Measurements from ENCODE around the gene EXOSC2.

DNA sequence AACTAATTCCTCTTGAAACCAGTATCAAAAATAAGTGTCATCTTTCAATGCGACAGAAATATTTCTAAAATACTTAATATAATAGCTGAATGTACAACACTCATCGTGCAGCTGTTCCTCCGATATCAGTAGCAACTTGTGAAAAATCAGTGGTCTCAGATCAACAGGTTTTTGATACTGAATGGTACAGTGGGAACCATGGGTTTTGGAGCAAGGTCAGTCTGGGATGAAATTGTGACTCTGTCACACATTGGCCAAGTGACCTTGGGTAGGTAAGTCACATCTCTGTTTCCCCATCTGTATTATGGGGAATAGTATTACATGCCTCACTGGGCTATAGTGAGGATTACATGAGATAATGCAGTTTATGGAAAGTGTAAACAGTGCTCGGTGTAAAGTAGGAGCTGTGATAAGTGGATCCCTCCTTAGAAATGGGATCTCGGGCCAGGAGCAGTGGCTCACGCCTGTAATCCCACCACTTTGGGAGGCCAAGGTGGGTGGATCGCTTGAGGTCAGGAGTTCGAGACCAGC is 17.3 kb downstream of the EXOSC2 start:
- TF ChIP-seq, protein P1, sequence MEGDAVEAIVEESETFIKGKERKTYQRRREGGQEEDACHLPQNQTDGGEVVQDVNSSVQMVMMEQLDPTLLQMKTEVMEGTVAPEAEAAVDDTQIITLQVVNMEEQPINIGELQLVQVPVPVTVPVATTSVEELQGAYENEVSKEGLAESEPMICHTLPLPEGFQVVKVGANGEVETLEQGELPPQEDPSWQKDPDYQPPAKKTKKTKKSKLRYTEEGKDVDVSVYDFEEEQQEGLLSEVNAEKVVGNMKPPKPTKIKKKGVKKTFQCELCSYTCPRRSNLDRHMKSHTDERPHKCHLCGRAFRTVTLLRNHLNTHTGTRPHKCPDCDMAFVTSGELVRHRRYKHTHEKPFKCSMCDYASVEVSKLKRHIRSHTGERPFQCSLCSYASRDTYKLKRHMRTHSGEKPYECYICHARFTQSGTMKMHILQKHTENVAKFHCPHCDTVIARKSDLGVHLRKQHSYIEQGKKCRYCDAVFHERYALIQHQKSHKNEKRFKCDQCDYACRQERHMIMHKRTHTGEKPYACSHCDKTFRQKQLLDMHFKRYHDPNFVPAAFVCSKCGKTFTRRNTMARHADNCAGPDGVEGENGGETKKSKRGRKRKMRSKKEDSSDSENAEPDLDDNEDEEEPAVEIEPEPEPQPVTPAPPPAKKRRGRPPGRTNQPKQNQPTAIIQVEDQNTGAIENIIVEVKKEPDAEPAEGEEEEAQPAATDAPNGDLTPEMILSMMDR (IDR thresholded peaks at IDR 0.05), result no peak
- TF ChIP-seq ZFX (IDR thresholded peaks at IDR 0.05; ENCODE audit: borderline replicate concordance), result no peak

All from 22Rv1 (cell line).